Uterus (tissue), 2 donors: ENCODE results near the gene LRRC4C.

Experiments used
- CTCF ChIP-seq, 4 experiments: fragments of 200-600 bp in 2 of 4; fragments of 450-650 bp in 2 of 4; sonication (generic) in 2 of 4; IDR thresholded peaks; one replicate each; pipeline ENCODE4 v1.5.1; 2016 to 2019; ENCODE audit warnings: antibody characterized with exemption in 4 of 4, mild to moderate bottlenecking in 2 of 4, moderate library complexity in 1 of 4
- POLR2A ChIP-seq, 2 donors: fragments of 450-650 bp; IDR thresholded peaks; one replicate each; pipeline ENCODE4 v1.6.1; 2016; ENCODE audit warnings: antibody characterized with exemption in 2 of 2, mild to moderate bottlenecking in 1 of 2, moderate library complexity in 1 of 2

DNA sequence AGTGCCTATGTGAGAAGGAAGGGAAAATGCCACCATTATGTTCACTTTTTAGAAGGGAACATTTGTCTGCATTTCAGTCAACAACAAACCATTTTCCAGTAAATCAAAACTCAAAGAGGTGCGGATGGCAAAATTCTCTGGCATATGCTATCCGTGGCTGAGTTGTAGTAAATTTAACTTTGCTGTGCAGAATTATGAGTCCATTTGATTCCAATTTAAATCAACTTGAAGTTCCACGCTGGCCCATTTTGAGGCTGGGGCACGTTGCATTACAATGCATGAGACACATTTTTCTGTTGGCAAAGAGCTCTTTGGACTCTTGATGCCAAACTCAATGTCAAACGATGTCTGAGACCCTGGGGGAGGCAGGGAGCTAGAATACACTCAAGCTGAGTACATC lies 211.8 kb downstream of the LRRC4C start:
- TF ChIP-seq POLR2A (IDR thresholded peaks at IDR 0.05) (no peak), CTCF (IDR thresholded peaks at IDR 0.05) (no peak)
